Measurements from ENCODE around the gene DECR2. TPM values are rescaled to one million over a fixed set of nuclear protein-coding genes. Genes with fewer than 3 reads are reported as not detected.
A peak's percentile ranks its signal among the peaks of the same experiment; 100 is the strongest.
"Not testable (repeated sequence)": the region's sequence is repeated elsewhere in the genome, so short reads cannot be mapped to it uniquely, and the experiment has no call there.

Gene DECR2
- total RNA-seq, 1 donor from 2014 or later: 109 TPM

GRCh38 chr16:378113-378820 lies 23.4 kb upstream of the DECR2 start:
- DNase-seq (ENCODE audit: low spot score); ATAC-seq: not testable (repeated sequence)

DNA sequence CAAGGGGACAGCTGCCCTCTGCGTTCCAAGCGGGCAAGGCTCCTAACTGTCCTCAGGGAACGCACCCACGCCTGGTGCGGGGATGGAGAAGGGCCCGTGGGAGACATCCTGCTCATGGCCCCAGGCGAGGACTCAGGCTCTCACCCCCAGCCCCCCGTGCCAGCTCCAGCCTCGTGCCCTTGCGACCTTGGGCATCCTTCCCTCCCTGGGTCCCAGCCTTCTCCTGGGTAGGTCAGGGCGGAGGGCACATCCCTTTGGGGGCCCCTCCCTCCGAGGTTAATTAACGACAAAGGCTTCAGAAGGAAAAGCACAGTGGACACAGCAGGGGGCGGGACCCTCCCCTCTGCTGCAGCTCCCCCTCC lies 22.9 kb upstream of the DECR2 start:
- no peak for ATAC-seq

DNA sequence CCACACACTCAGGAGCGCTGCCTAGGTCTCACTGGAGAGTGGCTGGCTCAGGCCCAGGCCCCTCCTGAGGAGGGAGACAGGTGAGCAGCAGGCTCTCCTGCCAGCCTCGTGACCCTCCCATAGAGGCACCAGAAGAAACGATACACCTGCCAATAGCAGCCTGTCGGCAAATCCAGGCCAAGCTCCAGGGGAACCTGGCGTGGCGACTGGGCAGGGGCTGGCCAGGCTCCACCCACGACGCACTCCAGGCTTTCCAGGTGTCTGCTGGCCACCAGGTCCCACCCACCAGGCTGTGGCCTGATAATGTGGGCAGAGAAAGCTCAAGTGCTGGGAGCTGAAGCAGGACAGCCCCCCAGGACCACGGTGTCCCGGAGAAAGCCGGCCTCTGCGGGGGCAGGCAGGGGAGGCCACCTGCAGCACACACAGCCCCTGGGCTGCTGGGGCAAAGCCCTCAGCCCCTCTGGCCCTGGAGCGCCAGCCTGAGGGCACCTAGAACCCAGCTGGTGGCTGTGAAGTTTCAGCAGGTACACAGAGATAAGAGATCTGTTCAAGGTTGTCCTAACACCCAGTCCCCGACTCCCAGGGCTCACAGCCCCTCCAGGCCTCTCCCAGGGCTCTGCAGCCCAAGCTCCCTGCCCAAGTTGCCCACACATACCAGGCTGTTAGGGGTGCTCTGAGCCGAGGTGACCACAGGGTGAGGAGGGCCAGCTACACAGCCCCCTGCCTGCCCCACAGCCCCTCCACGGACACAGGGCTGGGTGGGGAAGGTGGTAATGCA lies 22.3 kb upstream of the DECR2 start:
- DNase-seq (ENCODE audit: low spot score) (peak; percentile 48), ATAC-seq (no peak)

More for the DNA sequence above, 22.9 kb upstream of the DECR2 start:
- no peak for DNase-seq (ENCODE audit: low spot score)

- DNase-seq (ENCODE audit: low spot score): no peak
Observed at GRCh38 chr16:379961-380761, 21.5 kb upstream of the DECR2 start.

GRCh38 chr16:380762-381011 lies 21.0 kb upstream of the DECR2 start:
- DNase-seq (ENCODE audit: low spot score): no peak
- ATAC-seq: peak; percentile 19

More at GRCh38 chr16:379961-380761, 21.5 kb upstream of the DECR2 start:
- no peak for ATAC-seq

DNA sequence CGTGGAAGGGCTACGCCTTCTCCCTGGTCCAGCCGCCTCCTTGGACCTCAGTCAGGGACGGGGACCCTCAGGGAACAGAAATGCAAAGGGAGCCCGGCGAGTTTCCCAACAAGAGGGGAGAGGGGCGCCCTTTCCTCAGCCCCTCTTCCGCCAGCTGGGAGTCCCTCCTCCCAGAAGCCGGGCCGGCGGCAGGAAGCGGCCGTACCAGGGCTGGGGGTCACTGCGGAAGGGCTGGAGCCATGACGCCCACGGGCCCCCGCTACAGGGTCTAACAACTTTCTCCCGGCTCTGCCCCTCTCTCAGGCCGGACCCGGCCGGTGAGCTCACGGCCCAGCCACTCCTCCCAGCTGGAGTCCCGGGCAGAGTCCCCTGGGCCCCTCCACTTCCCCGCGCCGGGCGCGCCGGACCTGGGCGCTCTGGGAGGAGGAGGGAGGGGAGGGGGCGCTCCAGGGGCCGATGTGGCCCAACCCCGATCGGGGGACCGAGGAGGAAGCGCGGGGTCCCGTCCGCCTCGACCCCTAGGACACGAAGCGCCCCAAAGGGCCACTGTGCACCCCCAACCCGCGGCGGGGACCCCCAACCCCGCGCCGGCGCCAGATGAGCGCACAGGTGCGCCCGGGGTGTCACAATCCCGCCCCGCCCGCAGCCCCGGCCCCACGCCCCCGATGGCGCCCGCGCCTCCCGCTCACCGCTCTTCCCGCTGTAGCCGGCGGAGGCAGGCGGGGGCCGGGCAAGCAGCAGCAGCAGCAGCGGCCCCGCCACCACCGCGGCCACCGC lies 20.5 kb upstream of the DECR2 start:
- DNase-seq (ENCODE audit: low spot score) (peak; percentile 53), ATAC-seq (peak; percentile 38)

- DNase-seq (ENCODE audit: low spot score) (peak; percentile 72), ATAC-seq (peak; percentile 86)
Observed at GRCh38 chr16:381789-382717, 19.6 kb upstream of the DECR2 start, which contains the start of gene PGAP6. Gene PGAP6, minus strand, starts transcription at chr16:381978. Its CDS starts 157 bp downstream, at chr16:381821.

GRCh38 chr16:383326-384051 lies 18.2 kb upstream of the DECR2 start:
- no peak for ATAC-seq

DNA sequence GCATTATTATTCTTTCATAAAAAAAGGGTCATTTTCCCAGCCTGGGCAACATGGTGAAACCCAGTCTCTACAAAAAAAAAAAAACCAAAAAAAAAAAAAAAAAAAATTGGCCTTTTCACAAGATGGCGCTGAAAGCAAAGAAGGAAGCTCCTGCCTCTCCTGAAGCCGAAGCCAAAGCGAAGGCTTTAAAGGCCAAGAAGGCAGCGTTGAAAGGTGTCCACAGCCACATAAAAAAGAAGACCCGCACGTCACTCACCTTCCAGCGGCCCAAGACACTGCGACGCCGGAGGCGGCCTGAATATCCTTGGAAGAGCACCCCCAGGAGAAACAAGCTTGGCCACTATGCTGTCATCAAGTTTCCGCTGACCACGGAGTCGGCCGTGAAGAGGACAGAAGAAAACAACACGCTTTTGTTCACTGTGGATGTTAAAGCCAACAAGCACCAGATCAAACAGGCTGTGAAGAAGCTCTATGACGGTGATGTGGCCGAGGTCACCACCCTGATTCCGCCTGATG lies 15.0 kb upstream of the DECR2 start:
- DNase-seq (ENCODE audit: low spot score) (no peak), ATAC-seq (no peak)

More at GRCh38 chr16:383326-384051, 18.2 kb upstream of the DECR2 start:
- DNase-seq (ENCODE audit: low spot score): peak; percentile 46

DNA sequence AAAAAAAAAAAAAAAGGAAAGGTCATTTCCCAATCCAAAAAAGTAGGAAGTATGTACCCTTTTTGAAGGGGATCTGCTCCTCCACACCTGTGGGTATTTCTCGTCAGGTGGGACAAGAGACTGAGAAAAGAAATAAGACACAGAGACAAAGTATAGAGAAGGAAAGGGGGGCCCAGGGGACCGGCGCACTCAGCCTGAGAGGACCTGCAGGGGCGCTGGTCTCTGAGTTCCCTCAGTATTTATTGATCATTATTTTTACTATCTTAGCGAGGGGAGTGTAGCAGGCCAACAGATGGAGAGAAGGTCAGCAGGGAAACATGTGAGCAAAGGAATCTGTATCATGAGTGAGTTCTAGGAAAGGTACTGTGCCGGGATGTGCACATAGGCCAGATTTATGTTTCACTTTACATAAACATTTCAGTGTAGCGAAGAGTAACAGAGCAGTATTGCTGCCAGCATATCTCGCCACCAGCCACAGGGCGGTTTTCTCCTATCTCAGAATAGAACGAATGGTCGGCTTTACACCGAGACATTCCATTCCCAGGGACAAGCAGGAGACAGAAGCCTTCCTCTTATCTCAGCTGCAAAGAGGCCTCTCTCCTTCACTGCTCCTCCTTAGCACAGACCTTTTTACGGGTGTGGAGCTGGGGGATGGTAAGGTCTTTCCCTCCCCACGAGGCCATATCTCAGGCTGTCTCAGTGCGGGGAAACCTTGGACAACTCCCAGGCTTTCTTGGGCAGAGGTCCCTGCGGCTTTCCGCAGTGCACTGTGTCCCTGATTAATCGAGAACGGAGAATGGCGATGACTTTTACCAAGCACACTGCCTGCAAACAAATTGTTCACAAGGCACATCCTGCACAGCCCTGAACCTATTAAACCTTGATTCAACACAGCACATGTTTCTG lies 13.7 kb upstream of the DECR2 start:
- not testable (repeated sequence) for DNase-seq (ENCODE audit: low spot score)

GRCh38 chr16:389352-389751 lies 12.3 kb upstream of the DECR2 start:
- DNase-seq (ENCODE audit: low spot score): no peak
- ATAC-seq: no peak

More for the DNA sequence above, 13.7 kb upstream of the DECR2 start:
- not testable (repeated sequence) for ATAC-seq

- peak; percentile 64 for DNase-seq (ENCODE audit: low spot score)
Observed at GRCh38 chr16:391885-392335, 9.8 kb upstream of the DECR2 start.

GRCh38 chr16:392450-393030 lies 9.1 kb upstream of the DECR2 start:
- DNase-seq (ENCODE audit: low spot score) (no peak), ATAC-seq (no peak)

More at GRCh38 chr16:391885-392335, 9.8 kb upstream of the DECR2 start:
- peak; percentile 87 for ATAC-seq

- ATAC-seq: no peak
- no peak for DNase-seq (ENCODE audit: low spot score)
Observed at GRCh38 chr16:396199-396598, 5.5 kb upstream of the DECR2 start.

DNA sequence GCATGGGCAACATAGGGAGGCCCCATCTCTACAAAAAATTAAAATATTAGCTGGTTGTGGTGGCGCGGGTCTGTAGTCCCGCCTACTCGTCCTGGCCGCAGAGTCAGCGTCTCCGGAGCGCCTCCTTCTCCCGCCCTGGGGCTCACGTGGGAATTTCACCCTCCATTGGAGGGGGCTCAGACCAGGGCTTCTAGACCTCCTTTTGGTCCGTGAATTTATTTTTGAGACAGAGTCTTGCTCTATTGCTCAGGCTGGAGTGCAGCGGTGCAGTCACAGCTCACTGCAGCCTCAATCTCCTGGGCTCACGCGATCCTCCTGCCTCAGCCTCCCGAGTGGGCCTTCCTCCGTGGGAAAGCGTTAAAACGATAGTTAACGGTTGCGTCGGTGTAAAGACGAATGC lies 5.1 kb upstream of the DECR2 start:
- DNase-seq (ENCODE audit: low spot score) (no peak), ATAC-seq (peak; percentile 18)

DNA sequence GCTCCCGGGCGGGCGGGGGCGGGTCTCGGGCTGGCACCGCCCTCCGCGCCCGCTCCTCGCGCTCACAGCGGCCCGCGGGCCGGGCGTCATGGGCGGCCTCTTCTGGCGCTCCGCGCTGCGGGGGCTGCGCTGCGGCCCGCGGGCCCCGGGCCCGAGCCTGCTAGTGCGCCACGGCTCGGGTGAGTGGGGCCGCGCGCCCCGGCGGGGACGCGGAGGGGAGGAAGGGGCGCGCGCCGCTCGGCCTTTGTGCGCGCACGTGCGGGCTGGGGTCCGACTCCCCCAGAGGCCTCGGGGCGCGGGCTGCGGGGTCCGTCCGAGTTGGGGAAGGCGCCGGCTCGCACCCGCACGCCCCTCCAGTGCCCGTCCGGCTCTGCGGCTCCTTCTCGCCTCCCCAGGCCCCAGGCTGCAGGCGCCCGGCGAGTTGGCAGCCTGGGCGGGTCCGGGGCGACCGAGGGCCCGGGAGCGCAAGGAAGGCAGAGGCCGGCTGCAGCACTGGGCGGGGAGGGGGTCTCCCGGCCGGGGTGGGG lies 4.5 kb upstream of the DECR2 start, which contains the start of gene NME4:
Gene NME4, plus strand, starts transcription at position 65 of the 527 bp plus-strand sequence. Its CDS starts 24 bp downstream, at position 89.
- DNase-seq (ENCODE audit: low spot score) (peak; percentile 47), ATAC-seq (peak; percentile 9)

Data from left lobe of liver (tissue), 2 donors.